H7 (cell line): ENCODE measurements around the gene MYOG. TPM values are rescaled to one million over a fixed set of nuclear protein-coding genes. Genes with fewer than 3 reads are reported as not detected.

ENCODE experiments used
- DNase-seq: peaks from one replicate; pipeline ENCODE4 v3.0.0; 2012
- H3K27me3 ChIP-seq: 2 replicates; pipeline ENCODE4 v1.6.0; 2011; ENCODE audit warnings: mild to moderate bottlenecking, low read length; ENCODE audit not compliant: control insufficient read depth, insufficient read depth
- H3K36me3 ChIP-seq: replicated peaks from 2 replicates; pipeline ENCODE4 v1.5.1; 2011; ENCODE audit warnings: low read length; ENCODE audit not compliant: control insufficient read depth, insufficient read depth
- H3K4me3 ChIP-seq: 2 replicates; pipeline ENCODE4 v1.5.1; 2011; ENCODE audit warnings: low read depth, mild to moderate bottlenecking, control low read depth, low read length, moderate library complexity; ENCODE audit not compliant: insufficient read depth
- total RNA-seq: library from RNA; depleted of rRNA; stranded (reverse); fragments of >200 nt; shearing (Covaris generic); gene quantifications from 2 replicates; pipeline ENCODE4 v1.2.3, GENCODE V29; 2014

The MYOG gene
- total RNA-seq, 1 experiment from 2014 or later: not detected

DNA sequence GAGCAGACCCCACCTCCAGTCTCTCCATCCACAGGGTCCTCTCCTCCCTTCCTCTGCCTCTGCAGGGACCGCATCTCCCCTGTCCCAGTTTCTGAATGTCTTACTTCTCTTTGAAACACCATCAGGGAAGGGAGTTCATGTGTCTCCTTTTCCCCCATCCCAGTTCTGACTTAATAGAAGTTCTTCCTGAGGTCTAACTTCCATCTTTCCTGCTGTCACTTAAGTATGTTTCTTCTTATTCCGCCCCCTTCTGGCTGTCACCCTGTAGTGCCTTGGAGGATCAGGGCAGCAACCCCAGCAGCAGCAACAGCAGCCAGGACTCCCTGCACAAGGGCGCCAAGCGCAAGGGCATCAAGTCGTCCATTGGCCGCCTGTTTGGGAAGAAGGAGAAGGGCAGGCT is 29.3 kb downstream of the MYOG start:
- DNase-seq: peak; percentile 64
- Histone ChIP-seq H3K27me3 (no peaks in the 10 kb centered on the region; the same call in 1 of the 2 replicates), H3K4me3 (no peak overlapping the region), H3K36me3 (no peaks in the 10 kb centered on the region; the same call in none of the 2 replicates)

DNA sequence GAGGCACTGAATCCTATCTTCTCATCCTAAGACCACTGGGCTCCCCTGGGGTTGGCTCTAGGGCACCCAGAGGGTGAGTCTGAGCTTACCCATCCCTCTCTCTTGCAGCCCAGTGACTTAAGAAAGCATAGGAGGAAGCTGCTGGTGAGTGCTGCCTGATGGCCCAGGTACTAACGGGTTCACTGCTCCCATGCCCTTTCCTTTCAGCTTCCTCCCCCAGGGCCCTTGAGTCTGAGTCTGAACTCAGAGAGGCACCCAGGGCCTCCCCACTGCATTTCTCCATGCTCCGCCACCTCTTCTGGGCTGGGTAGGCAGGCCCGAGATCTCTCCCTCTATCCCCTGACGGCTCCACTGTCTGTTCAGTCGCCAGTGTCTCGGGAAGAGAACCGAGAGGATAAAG is 29.8 kb downstream of the MYOG start:
- no peak for DNase-seq
- Histone ChIP-seq H3K4me3 (no peak overlapping the region), H3K27me3 (no peaks in the 10 kb centered on the region; the same call in 1 of the 2 replicates), H3K36me3 (no peaks in the 10 kb centered on the region; the same call in none of the 2 replicates)

DNA sequence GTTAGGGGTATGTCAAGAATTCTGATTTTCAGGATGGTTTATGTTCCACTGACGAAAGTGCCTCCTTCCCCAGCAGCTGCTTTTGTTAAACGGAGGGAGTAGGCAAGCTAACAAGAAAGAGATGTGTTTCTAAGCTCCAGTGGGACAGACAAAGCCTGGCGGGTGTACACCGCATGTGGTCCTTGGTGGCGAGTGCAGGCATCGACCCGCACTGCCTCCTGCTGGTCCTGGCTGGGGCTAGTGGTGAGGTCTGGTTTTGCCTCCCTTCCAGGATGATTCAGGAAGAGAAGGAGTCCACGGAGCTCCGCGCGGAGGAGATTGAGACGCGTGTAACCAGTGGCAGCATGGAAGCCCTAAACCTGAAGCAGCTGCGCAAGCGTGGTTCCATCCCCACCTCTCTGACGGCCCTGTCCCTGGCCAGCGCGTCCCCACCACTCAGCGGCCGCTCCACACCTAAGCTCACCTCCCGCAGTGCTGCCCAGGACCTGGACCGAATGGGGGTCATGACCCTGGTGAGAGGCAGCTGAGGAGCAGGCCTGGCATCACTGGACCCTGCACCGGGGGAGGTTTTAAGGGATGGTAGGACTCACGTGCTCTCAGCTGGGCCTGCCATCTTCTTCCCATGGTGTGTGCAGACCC is 30.5 kb downstream of the MYOG start:
- H3K27me3 ChIP-seq: no peaks in the 10 kb centered on the region; the same call in 1 of the 2 replicates
- peak; percentile 87 for DNase-seq
- no peak overlapping the region for H3K4me3 ChIP-seq
- no peaks in the 10 kb centered on the region; the same call in none of the 2 replicates for H3K36me3 ChIP-seq

DNA sequence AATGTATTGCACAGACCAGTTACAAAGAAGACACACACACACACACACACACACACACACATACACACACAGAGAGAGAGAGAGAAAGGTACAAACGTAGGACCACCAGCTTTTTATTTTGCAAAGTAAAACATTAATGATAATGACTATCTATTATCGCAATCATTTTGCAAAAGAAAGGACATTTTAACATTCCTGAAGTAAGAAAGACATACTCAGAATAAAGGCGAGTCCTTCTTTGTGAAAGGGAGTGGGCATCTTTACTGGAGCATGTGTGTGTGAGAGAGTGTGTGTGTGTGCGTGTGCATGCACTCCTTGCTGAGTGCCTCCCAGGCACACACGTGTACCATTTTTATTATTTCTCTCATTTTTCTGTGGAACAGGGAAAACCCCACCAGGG is 31.2 kb downstream of the MYOG start:
- H3K36me3 ChIP-seq: no peaks in the 10 kb centered on the region; the same call in 1 of the 2 replicates
- H3K4me3 ChIP-seq: no peak overlapping the region
- no peak for DNase-seq
- no peaks in the 10 kb centered on the region; the same call in 1 of the 2 replicates for H3K27me3 ChIP-seq

DNA sequence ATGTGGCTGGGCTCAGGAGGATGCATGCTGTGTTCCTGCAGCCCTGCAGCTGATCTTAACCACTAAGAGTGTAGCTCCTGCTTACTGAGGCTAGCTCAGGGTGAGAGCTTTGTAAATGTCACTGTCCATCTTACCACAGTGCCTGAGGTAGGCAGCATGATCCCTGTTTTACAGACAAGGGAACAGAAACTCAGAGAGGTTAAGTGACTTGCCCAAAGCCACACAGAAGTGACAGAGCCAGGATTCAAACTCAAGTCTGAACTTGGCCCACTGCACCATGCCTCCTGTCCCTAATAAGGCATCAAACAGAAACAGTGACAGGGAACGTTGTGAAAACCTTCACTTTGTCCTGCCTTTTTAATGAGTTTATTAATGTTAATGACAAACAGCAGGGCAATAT is 31.6 kb downstream of the MYOG start:
- DNase-seq: no peak
- Histone ChIP-seq H3K27me3 (no peaks in the 10 kb centered on the region; the same call in 1 of the 2 replicates), H3K4me3 (no peak overlapping the region), H3K36me3 (no peaks in the 10 kb centered on the region; the same call in 1 of the 2 replicates)

DNA sequence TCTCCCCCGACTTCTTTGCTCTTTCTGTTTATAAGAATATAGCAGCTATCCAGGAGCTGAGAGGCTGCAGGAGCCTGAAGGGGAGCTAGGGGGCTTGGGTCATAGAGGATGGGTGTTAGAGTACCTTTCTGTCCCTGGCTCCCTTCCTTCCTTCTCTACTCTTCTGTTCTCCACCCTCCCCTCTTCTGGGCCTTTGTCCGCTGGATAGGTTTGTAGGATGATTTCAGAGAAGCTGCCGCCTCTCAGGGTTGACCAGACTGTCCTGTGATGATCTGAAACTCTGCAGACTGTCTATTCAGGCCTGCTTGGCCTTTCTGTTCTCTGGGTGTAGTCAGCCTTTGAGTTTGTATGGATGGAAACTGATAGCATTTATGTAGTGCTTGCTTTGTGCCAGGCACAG is 33.2 kb downstream of the MYOG start:
- H3K27me3 ChIP-seq: no peaks in the 10 kb centered on the region
- H3K36me3 ChIP-seq: no peaks in the 10 kb centered on the region; the same call in 1 of the 2 replicates

DNA sequence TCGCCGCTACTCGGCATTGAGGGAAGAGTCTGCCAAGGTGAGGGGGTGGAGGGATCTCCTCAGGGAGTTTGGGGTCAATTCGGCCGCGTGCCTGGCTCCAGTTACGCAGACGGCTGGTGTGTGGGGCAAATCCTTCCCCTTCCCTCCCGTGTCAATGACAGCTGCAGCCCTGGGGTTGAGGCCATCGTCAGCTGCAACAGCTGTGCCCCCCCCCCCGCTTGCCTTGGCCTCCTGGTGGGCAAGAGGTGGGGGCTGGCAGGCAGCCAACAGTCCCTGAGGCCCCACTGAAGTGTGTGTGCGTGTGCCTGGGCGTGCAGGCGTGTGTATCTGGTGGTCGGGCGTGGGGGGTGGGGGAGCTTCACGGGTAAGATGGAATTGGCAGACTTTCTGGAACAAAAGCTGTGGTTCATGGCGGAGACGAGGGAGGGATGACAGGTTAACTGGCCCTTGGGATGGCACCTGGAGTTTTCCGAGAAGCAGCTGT is 33.9 kb downstream of the MYOG start:
- no peaks in the 10 kb centered on the region for H3K27me3 ChIP-seq
- no peak overlapping the region for H3K4me3 ChIP-seq
- H3K36me3 ChIP-seq: no peaks in the 10 kb centered on the region; the same call in 1 of the 2 replicates
- DNase-seq: no peak

More for the DNA sequence above, 33.2 kb downstream of the MYOG start:
- no peak overlapping the region for H3K4me3 ChIP-seq
- no peak for DNase-seq

DNA sequence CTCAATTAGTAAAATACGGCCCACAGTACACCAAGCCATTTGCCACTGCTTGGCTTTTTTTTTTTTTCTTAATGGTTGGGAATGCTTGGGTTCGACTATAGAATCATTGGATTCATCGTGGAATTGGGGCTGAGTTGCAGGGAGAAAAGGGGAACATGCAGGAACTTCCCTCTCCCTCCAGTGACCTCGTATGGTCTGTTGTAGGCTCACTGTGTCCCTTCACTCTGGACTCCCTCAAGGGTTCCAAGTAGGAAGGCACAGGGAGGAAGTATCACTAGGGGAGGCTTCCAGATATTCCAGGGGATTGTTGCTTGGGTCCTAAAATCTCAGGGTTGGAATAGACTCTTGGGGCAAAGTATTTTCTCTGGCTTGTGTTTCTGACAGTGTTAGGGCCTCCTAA is 35.0 kb downstream of the MYOG start:
- DNase-seq: no peak
- no peak overlapping the region for H3K4me3 ChIP-seq
- no peaks in the 10 kb centered on the region for H3K36me3 ChIP-seq

DNA sequence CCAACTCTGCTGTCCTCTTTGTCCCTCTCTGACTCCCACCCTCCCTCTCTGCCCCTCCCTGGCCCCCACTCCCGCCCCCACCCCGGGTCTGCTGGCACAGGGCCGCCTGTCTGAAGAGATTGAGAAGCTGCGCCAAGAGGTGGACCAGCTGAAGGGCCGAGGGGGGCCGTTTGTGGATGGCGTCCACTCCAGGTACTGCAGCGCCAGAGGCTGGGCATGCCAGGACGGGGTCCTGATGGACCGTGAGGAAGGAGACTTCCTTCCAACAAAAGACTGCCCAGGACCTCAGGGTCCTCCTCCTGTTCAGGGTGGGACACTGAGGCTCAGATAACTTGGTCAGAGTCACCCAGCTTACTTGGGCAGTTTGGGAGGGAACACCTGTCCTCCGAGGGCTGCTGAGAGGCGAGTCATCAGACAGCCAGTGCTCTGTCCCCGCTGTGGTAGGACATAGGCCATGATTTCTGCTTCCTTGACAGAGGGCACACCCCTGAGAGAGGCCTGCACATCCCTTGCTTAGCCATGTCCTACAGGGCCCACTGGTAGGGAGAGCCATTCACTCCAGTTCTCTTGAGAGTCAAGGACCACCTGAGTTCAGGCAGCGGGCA is 36.1 kb downstream of the MYOG start:
- no peak overlapping the region for H3K4me3 ChIP-seq
- H3K36me3 ChIP-seq: no peaks in the 10 kb centered on the region
- no peak for DNase-seq
- no peaks in the 10 kb centered on the region; the same call in 1 of the 2 replicates for H3K27me3 ChIP-seq

More for the DNA sequence above, 35.0 kb downstream of the MYOG start:
- H3K27me3 ChIP-seq: no peaks in the 10 kb centered on the region

DNA sequence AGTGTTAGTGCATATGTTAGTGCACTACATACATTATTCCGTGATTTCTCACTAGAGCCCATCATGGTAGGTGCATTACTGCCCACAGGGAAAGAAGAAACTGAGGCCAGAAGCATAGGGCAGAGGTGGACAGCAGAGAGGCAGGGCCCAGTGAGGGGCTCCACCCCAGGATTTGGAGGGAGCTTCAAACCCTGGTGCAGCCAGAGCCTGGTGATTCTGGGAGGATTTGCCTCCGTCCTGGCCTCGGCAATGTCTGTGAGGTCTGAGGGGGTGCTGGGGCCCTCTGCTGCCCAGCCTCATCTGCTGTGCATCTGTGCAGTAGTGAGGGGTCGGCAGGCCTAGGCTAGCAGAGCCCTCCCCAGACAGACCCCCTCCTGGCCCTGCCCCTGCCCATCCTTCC is 36.7 kb downstream of the MYOG start:
- Histone ChIP-seq H3K36me3 (no peaks in the 10 kb centered on the region), H3K4me3 (no peak overlapping the region), H3K27me3 (no peaks in the 10 kb centered on the region; the same call in 1 of the 2 replicates)
- peak; percentile 79 for DNase-seq

DNA sequence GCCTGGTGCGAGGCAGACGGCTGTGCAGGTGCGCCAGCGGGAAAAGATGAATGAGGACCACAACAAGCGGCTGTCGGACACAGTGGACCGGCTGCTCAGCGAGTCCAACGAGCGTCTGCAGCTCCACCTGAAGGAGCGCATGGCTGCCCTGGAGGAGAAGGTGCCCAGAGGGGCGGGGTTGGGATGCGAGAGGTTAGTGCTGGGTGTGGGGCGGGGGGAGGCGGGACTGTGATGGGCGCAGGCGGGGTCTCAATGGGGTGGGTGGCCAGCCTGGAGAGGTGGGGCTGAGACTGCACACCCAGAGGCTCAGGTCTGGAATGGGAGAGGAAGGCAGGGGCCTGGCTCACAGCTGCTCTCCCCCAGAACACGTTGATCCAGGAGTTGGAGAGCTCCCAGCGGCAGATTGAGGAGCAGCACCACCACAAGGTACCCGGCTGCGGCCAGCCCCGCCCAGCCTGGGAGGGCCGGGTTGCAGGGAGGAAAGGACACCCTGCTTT is 37.2 kb downstream of the MYOG start:
- Histone ChIP-seq H3K36me3 (no peaks in the 10 kb centered on the region), H3K4me3 (no peak overlapping the region), H3K27me3 (no peaks in the 10 kb centered on the region; the same call in 1 of the 2 replicates)
- peak; percentile 97 for DNase-seq

DNA sequence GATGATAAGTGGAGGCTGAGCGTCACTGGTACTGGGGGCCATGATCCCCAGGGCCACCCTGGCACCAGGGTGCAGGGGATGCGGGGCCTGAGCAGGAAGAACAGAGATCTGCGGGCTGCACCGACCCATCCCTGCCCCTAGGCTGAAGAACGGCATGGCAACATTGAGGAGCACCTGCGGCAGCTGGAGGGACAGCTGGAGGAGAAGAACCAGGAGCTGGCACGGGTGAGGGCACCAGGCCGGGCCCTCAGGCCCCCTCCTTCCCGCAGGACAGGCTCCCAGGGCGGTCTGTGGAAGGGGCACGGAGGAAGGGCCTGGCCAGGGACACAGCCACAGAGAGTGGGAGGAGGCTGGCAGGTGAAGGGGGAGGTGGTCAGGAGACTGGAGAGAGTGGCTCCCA is 37.7 kb downstream of the MYOG start:
- H3K27me3 ChIP-seq: no peaks in the 10 kb centered on the region; the same call in 1 of the 2 replicates
- peak; percentile 70 for DNase-seq
- no peaks in the 10 kb centered on the region for H3K36me3 ChIP-seq
- H3K4me3 ChIP-seq: no peak overlapping the region

DNA sequence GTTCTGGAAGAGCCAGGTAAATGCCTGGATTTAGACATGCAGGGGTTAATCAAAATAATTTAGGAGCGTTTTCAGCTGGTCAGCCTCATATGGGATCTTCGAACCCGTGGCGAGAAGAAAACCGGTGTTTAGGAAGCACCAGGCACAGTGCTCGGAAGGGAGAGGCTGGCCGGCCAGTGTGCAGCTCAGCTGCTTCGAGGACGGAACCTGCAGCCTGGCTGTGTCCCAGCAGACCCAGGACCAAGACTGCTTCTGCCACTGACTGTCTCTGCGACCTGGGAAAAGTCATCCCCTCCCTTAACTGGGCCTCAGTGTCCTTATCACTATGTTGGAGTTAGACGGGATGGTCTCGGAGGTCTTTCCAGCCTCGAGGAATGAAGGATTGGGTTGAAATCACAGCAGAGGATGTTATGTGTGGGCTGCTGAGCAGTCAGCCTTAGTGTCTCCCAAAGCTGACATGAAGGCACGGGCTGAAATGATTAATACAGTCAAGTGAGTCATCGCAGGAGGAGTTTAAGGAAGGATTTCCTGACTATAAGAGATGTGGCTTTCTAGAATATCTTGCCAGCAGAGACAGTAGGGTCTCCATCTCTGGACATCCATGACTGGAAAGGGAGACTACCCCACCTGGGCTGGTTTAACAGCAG is 38.7 kb downstream of the MYOG start:
- no peaks in the 10 kb centered on the region; the same call in 1 of the 2 replicates for H3K27me3 ChIP-seq
- H3K4me3 ChIP-seq: no peak overlapping the region
- no peaks in the 10 kb centered on the region for H3K36me3 ChIP-seq

DNA sequence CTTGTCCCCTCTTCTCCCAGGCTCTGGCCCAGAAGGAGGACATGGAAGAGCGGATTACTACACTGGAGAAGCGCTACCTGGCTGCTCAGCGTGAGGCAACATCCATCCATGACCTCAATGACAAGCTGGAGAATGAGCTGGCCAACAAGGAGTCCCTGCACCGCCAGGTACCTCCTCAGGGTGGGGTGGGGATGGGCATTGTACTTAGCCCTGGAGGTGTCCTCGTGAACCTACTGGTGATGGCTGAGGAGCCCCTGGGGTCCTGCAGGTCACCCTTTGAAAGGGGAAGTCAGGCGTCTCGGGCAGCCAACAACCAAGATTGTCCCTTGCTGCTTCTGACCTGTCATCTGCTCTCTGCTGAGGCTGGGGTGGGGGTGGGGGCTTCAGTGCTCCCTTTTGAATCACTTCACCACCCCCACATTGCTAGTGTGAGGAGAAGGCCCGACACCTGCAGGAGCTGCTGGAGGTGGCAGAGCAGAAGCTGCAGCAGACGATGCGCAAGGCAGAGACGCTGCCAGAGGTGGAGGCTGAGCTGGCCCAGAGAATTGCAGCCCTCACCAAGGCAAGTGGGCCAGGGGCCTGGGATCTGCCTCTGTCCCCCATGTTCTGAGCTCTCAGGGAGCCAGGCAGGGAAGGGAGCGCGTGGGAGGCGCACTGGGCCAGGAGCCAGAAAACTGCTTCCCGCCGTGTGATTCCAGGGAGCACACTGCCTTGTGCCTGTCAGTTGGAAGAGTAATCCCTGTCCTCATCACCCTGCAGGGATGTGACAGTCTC is 39.8 kb downstream of the MYOG start:
- no peak for DNase-seq
- Histone ChIP-seq H3K36me3 (no peaks in the 10 kb centered on the region), H3K27me3 (no peaks in the 10 kb centered on the region; the same call in 1 of the 2 replicates), H3K4me3 (no peak overlapping the region)

More for the DNA sequence above, 38.7 kb downstream of the MYOG start:
- DNase-seq: no peak
